ENCODE results near the gene TRIM54.
"Not testable (repeated sequence)": the region's sequence is repeated elsewhere in the genome, so short reads cannot be mapped to it uniquely, and the experiment has no call there.

Gene TRIM54

DNA sequence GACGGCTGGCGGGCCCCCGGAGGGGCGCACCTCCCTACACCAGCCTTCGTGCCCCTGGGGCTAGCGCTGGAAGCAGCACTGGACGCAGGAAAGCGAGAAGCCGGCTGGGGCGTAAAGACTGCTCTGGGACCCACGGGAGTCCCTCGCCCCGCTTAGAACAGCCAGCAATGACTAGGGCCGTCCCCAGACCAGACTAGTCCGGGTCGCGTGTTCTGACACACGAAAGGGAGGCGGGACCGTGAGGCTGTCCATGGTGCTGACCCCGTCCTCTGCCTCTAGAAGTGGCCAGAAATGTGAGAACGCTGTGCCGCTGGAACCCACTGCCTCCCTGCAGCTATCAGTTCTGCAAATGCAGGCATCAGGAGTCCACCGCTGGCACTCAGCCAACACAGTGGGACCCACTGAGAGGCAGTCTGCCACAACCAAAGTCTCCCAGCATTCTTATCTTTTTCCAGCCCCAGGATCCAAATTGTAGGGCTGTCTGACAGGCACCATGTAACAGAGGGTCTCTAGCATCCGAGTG, 26.2 kb downstream of the TRIM54 start, which contains the start of gene UCN:
Gene UCN (minus strand): TSS at position 87 of the 523 bp plus-strand sequence. CDS start 550 bp downstream, outside the sequence.
- no peaks in the 10 kb centered on the region for H3K36me3 ChIP-seq (ENCODE audit: insufficient read depth, low read length)
- H3K4me3 ChIP-seq = peak within 1 kb of the TSS; percentile 30; the same call in 1 of the 2 replicates
- no peak for DNase-seq (ENCODE audit: low read depth, low spot score)

DNA sequence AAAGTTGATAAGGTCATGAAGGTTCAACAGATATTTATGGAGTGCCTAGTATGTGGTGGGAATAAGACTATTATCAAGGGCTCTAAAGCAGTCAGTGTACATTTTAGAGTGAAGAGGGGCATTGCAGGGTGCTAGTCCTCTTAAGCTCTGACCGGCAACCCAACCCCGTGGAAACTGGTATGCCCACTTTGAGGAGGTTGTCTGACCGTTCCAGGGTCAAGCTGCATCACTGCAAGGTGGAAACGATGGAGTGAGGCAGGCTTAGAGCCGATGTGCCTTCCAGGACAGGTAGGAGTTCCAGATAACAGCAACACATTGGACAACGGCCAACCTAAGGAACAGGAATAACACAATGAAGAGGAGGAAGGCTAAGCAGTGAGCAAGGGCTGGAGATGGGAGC, 27.4 kb downstream of the TRIM54 start:
- DNase-seq (ENCODE audit: low read depth, low spot score) = no peak
- H3K9ac ChIP-seq (ENCODE audit: insufficient read length) = no peak overlapping the region
- no peak for TF ChIP-seq FOXP2 (optimal IDR thresholded peaks at IDR 0.05; ENCODE audit: control extremely low read depth, extremely low read length, insufficient read depth)
- TF ChIP-seq POLR2AphosphoS5 (IDR thresholded peaks at IDR 0.05; ENCODE audit: borderline replicate concordance, low read depth, low read length) = no peak
- no peak for TF ChIP-seq EZH2 (IDR thresholded peaks at IDR 0.05)
- H3K36me3 ChIP-seq (ENCODE audit: insufficient read depth, low read length) = no peaks in the 10 kb centered on the region
- no peak overlapping the region for H3K27ac ChIP-seq
- H3K4me3 ChIP-seq = no peak overlapping the region
- H3K9me3 ChIP-seq (ENCODE audit: low read depth, low read length) = no peaks in the 10 kb centered on the region

More for the DNA sequence above, 26.2 kb downstream of the TRIM54 start, which contains the start of gene UCN:
- H3K9me3 ChIP-seq (ENCODE audit: low read depth, low read length) = no peaks in the 10 kb centered on the region
- TF ChIP-seq EZH2 (IDR thresholded peaks at IDR 0.05) (no peak), POLR2AphosphoS5 (IDR thresholded peaks at IDR 0.05; ENCODE audit: borderline replicate concordance, low read depth, low read length) (no peak), FOXP2 (optimal IDR thresholded peaks at IDR 0.05; ENCODE audit: control extremely low read depth, extremely low read length, insufficient read depth) (no peak)
- H3K9ac ChIP-seq (ENCODE audit: insufficient read length) = no peak within 1 kb of the TSS
- H3K27ac ChIP-seq = no peak within 1 kb of the TSS

DNA sequence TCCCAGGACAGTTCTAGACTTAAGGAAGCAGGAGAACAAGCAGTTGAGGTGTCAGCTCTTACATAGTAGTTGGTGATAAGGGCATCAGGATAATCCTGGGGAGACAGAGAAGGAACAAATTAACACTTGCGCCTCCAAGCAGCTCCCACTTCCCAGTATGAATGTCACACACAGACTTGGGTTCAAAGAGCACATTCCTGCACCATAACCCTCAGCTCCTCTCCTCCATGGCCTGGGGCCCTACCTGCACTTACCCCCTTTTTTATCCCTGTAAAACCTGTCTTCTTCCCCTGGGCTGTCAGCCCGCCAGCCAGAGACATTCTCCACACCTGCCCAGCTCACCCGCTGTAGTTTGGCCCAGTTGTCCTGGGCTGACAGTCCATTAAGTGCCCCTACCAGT, 29.9 kb downstream of the TRIM54 start:
- no peak overlapping the region for H3K4me3 ChIP-seq
- no peaks in the 10 kb centered on the region for H3K9me3 ChIP-seq (ENCODE audit: low read depth, low read length)
- no peaks in the 10 kb centered on the region for H3K36me3 ChIP-seq (ENCODE audit: insufficient read depth, low read length)
- no peak for TF ChIP-seq FOXP2 (optimal IDR thresholded peaks at IDR 0.05; ENCODE audit: control extremely low read depth, extremely low read length, insufficient read depth)
- no peak for TF ChIP-seq POLR2AphosphoS5 (IDR thresholded peaks at IDR 0.05; ENCODE audit: borderline replicate concordance, low read depth, low read length)
- no peak for TF ChIP-seq EZH2 (IDR thresholded peaks at IDR 0.05)
- no peak for DNase-seq (ENCODE audit: low read depth, low spot score)
- H3K27ac ChIP-seq = no peak overlapping the region
- H3K9ac ChIP-seq (ENCODE audit: insufficient read length) = no peak overlapping the region

DNA sequence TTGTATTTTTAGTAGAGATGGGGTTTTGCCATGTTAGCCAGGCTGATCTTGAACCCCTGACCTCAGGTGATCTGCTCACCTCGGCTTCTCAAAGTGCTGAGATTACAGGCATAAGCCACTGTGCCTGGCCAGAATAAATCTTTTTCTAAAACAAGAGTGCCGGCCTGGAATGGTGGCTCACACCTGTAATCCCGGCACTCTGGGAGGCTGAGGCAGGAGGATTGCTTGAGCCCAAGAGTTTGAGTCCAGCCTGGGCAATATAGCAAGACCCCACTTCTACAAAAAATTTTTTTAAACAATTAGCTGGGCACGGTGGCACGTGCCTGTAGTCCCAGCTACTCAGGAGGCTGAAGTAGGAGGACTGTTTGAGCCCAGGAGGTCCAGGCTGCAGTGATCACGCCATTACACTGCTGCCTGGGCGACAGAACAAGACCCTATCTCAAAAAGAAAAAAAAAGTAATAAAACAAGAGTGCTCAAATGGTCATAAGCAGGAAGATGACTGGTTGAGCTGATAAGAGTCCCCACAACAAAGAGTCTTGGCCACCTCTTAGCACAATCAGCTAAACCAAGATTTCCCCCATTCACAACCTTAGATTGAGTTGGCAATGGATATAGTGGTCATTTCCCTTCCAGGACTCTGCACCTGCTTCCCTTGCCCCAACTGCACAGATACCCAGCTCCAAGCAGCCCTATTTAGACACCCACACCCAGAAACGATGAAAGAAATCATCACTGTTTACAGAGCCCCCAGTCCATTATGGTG, 31.8 kb downstream of the TRIM54 start:
- no peaks in the 10 kb centered on the region for H3K36me3 ChIP-seq (ENCODE audit: insufficient read depth, low read length)
- H3K9me3 ChIP-seq (ENCODE audit: low read depth, low read length) = no peaks in the 10 kb centered on the region
- DNase-seq (ENCODE audit: low read depth, low spot score) = no peak
- no peak overlapping the region for H3K27ac ChIP-seq
- H3K4me3 ChIP-seq = no peak overlapping the region
- H3K9ac ChIP-seq (ENCODE audit: insufficient read length) = no peak overlapping the region
- TF ChIP-seq EZH2 (IDR thresholded peaks at IDR 0.05) (no peak), POLR2AphosphoS5 (IDR thresholded peaks at IDR 0.05; ENCODE audit: borderline replicate concordance, low read depth, low read length) (no peak), FOXP2 (optimal IDR thresholded peaks at IDR 0.05; ENCODE audit: control extremely low read depth, extremely low read length, insufficient read depth) (no peak)

DNA sequence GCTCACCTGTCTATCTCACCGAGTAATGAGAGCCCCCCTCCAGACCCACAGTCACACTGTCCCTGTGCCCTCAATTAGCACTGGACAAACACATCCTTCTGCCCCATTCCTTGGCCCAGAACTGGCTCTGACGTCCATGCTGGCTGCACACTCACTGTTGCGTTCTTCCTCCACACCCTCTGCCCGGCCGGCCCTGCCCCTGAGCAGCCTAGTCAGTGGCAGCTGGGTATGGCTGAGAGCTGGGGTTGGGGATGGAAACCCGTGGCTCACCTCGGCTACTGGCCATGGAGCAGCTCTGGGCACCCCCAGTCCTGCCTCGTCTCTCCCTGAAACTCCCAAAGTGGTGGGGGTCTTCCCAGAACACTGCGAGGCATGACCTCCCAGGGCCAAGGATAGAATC, 32.5 kb downstream of the TRIM54 start:
- TF ChIP-seq FOXP2 (optimal IDR thresholded peaks at IDR 0.05; ENCODE audit: control extremely low read depth, extremely low read length, insufficient read depth) = no peak
- TF ChIP-seq EZH2 (IDR thresholded peaks at IDR 0.05) = no peak
- no peak for TF ChIP-seq POLR2AphosphoS5 (IDR thresholded peaks at IDR 0.05; ENCODE audit: borderline replicate concordance, low read depth, low read length)
- no peaks in the 10 kb centered on the region for H3K9me3 ChIP-seq (ENCODE audit: low read depth, low read length)
- H3K27ac ChIP-seq = no peak overlapping the region
- no peaks in the 10 kb centered on the region for H3K36me3 ChIP-seq (ENCODE audit: insufficient read depth, low read length)
- no peak overlapping the region for H3K9ac ChIP-seq (ENCODE audit: insufficient read length)
- H3K4me3 ChIP-seq = no peak overlapping the region
- no peak for DNase-seq (ENCODE audit: low read depth, low spot score)

DNA sequence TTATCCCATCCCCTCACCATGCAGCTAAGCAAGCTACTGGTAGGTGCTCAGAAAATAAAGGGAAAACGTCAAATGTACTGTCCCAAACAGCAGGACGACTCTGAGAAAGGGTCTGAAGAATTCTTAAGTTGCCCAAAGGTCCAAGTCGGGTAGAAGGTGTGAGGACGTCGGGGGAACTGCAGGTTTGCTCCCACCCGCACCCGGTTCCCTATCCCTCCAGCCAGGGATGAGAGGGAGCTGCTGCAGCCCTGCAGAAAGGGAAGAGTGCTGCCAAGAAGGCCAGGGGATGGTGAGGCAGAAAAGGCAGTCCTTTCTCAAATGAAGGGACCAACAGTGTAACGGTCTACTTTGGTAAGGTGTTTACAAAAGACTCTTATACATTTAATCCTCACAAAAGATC, 32.9 kb downstream of the TRIM54 start:
- Histone ChIP-seq H3K36me3 (ENCODE audit: insufficient read depth, low read length) (no peaks in the 10 kb centered on the region), H3K27ac (no peak overlapping the region), H3K9ac (ENCODE audit: insufficient read length) (no peak overlapping the region), H3K9me3 (ENCODE audit: low read depth, low read length) (no peaks in the 10 kb centered on the region), H3K4me3 (no peak overlapping the region)
- no peak for DNase-seq (ENCODE audit: low read depth, low spot score)
- TF ChIP-seq EZH2 (IDR thresholded peaks at IDR 0.05) (no peak), POLR2AphosphoS5 (IDR thresholded peaks at IDR 0.05; ENCODE audit: borderline replicate concordance, low read depth, low read length) (no peak), FOXP2 (optimal IDR thresholded peaks at IDR 0.05; ENCODE audit: control extremely low read depth, extremely low read length, insufficient read depth) (no peak)

DNA sequence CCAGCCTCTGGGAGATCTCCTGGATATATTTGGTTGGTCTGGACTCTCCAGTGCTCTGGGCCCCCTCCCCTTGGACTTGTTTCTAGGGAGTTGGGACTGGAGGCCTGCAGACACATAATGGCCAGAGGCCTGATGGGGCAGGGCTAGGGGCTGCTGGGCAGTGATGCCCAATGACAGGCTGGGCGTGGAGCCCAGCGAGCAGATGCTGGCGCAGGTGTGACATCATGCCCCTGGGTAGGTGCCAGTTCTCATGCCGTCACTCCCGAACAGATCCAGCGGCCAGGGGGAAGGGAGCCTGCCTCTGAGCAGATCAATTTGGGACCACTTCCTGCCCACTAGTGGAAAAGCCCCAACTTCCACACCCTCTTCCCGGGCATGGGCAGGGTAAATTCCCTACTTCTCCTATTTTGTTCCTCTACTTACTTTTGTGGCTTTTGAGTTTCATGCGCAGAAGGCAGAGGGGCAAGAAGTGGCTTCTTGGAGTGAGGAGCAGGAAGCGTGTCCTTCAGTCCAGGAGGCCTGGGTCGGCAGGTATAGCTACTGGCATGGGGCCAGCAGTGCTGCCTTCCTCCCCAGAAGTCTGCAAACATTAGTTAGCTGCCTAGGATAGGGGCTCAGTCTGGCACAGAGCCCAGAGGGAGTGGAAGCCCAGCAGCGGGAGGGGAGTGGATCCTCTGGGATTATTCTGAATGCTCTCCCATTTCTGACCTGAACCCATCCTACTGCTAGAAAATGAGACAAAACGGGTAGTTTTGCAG, 34.6 kb downstream of the TRIM54 start:
- no peak for DNase-seq (ENCODE audit: low read depth, low spot score)
- TF ChIP-seq EZH2 (IDR thresholded peaks at IDR 0.05) = no peak
- TF ChIP-seq POLR2AphosphoS5 (IDR thresholded peaks at IDR 0.05; ENCODE audit: borderline replicate concordance, low read depth, low read length) = no peak
- no peak for TF ChIP-seq FOXP2 (optimal IDR thresholded peaks at IDR 0.05; ENCODE audit: control extremely low read depth, extremely low read length, insufficient read depth)
- Histone ChIP-seq H3K9me3 (ENCODE audit: low read depth, low read length) (no peaks in the 10 kb centered on the region), H3K27ac (no peak overlapping the region), H3K9ac (ENCODE audit: insufficient read length) (no peak overlapping the region), H3K4me3 (no peak overlapping the region), H3K36me3 (ENCODE audit: insufficient read depth, low read length) (no peaks in the 10 kb centered on the region)

DNA sequence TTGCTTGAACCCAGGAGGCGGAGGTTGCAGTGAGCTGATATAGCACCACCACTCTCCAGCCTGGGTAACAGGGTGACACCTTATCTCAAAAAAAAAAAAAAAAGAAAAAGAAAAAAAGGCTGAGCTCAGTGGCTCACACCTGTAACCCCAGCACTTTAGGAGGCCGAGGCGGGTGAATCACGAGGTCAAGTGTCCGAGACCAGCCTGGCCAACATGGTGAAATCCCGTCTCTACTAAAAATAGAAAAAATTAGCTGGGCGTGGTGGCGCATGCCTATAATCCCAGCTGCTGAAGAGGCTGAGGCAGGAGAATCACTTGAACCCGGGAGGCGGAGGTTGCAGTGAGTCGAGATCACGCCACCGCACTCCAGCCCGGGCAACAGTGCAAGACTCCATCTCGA, 37.6 kb downstream of the TRIM54 start:
- not testable (repeated sequence) for DNase-seq (ENCODE audit: low read depth, low spot score); H3K9me3 ChIP-seq (ENCODE audit: low read depth, low read length); H3K27ac ChIP-seq; H3K9ac ChIP-seq (ENCODE audit: insufficient read length); H3K36me3 ChIP-seq (ENCODE audit: insufficient read depth, low read length); H3K4me3 ChIP-seq

All from SK-N-MC (cell line).